ENCODE data around the gene GPR146.
"Not testable (repeated sequence)": the region's sequence is repeated elsewhere in the genome, so short reads cannot be mapped to it uniquely, and the experiment has no call there.

GPR146 gene, protein sequence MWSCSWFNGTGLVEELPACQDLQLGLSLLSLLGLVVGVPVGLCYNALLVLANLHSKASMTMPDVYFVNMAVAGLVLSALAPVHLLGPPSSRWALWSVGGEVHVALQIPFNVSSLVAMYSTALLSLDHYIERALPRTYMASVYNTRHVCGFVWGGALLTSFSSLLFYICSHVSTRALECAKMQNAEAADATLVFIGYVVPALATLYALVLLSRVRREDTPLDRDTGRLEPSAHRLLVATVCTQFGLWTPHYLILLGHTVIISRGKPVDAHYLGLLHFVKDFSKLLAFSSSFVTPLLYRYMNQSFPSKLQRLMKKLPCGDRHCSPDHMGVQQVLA

DNA sequence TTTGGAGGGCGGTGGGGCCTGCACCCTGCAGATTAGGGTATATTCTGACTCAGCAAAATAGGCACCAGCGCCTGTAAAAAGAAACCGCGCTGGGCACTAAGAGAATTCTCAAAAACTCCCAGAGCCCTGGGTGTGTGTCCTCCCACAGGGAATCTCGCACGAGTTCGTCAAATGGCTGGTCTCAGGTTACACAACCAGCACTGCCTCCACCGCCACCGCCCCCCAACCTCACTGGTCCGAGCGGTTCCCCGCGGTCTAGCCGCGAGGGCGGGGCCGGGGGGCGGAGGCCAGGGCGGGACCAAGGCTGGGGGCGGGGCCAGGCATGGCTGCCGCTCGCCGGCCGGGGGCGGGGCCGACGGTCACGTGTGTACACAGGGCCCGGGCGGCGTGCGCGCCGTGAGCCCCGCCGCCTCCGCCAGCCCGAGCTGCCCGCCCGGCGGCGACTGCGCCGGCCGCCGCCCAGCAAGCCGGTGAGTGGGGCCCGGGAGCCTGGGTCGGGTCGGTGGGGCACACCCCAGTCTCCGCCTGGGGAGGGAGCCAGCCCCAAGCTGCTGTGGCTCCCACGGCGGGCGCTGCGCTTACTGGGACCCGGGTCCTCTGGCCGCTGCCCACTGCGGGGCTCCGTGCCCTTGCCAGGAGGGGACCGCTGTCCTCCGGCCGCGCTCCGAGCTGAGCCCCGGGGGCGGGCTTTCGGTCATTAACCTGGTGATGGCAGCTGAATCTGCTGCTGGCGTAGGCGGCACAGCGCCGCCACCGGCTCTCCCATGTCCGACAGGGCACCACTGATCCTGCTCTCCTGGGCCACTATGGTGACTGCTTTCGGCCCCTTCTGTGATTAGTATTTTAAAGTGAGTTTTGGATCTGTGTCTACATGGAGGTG, at the start of gene GPR146:
Gene GPR146, plus strand, starts transcription at position 358 of the 880 bp plus-strand sequence. CDS start 12,970 bp downstream, outside the sequence.
- peak; percentile 76 to 91 for DNase-seq (ENCODE audit: low read depth in 2 of 2)

DNA sequence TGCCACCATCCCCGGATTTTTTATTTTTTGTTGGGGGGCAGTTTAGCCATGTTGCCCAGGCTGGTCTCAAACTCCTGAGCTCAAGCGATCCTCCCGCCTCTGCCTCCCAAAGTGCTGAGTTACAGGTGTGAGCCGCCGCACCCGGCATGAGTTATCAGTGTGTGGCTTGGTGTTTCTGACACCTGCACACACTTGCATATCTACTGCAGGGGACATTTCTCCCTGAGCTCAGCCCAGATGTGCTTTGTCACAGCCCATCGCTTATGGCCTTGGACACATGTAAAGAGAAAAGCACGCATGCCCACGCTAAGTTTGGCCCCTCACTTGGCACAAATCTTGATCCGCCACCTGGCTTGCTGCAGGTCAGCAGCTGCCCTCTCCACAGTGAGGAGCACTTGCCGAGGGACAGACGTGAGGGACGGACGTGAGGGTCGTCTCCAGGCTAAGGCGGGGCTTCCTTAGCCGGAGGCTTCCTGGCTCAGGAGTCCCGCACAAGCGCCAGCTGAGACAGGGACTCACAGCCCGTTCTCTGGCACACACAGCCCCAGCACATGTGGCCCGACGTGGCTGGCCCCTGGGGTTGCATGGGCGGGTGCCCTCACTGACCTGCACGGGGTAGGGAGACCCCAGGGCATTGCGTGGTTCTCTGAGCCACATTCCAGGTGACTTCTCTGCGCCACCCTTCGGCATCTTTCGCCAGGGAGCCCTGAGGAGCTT, 49.6 kb upstream of the GPR146 start:
- DNase-seq (ENCODE audit: low read depth in 2 of 2) = no peak

DNA sequence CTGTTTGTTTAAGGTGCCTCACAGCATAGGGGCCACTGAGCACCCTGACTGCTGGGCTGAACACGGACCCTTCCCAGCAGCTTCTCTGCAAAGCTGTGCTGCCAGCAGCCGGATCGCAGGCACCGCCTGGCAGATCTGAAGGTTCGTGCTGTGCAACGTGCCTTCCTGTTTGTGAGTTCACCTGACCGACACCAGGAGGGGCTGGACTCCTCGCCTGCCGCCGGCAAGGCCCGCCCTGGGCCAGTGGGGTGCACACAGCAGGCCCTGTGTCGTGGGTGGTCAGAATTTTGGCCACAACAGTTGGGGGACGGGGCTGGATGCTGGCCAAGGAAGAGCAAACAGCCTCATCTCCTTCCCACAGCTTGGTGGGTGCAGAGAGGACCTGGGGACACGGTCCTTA, 48.8 kb upstream of the GPR146 start:
- no peak for DNase-seq (ENCODE audit: low read depth in 2 of 2)

GRCh38 chr7:996079-996872, 48.1 kb upstream of the GPR146 start:
- no peak for DNase-seq (ENCODE audit: low read depth in 2 of 2)

DNA sequence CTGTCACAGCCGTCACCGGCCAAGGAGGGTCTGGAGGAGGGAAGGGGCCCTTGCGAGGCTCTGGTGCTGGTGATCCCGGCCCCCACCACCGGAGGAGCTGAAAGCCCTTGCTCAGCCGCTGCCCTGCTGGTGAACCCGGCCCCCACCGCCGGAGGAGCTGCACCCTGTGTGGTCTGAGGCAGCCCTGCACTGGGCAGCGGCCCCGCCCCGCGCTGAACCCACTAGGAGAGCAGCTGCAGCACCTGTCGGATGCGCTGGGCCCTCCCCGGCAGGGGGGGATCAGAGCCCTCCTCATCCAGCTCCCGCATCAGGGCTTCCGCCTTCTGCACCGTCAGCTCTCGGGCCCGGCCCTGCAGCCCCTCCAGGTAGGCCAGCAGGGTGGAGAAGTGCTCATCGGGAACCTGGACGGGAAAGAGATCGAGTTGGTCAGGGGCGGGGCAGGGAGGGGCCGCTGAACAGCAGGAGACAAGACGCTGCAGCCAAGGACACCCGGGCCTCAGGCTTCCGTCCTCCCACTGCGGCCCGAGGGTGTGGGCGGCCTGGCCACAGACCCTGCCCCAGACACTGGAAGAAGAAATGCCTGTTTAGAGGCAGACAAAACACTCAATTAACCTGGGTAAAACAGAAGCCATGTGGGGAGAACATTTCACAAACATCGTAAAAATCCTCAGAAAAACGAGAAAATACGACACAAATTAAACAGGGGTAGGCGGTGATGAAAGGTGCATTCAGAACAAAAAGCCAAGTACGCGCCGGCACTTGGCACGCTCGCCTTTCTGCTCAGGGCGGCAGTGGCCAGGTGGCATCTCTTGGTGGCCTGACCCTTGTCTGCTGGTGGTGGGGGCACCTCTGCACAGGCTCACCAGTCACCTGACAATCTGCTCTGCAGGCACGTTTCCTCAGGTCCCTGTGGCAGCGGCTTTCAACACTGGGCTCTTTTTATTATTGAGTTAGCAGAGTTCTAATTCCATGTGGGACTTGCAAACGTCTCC, 46.6 kb upstream of the GPR146 start:
- DNase-seq (ENCODE audit: low read depth in 2 of 2) = no peak

- no peak for DNase-seq (ENCODE audit: low read depth in 2 of 2)
Observed at GRCh38 chr7:999149-999879, 45.0 kb upstream of the GPR146 start.

DNA sequence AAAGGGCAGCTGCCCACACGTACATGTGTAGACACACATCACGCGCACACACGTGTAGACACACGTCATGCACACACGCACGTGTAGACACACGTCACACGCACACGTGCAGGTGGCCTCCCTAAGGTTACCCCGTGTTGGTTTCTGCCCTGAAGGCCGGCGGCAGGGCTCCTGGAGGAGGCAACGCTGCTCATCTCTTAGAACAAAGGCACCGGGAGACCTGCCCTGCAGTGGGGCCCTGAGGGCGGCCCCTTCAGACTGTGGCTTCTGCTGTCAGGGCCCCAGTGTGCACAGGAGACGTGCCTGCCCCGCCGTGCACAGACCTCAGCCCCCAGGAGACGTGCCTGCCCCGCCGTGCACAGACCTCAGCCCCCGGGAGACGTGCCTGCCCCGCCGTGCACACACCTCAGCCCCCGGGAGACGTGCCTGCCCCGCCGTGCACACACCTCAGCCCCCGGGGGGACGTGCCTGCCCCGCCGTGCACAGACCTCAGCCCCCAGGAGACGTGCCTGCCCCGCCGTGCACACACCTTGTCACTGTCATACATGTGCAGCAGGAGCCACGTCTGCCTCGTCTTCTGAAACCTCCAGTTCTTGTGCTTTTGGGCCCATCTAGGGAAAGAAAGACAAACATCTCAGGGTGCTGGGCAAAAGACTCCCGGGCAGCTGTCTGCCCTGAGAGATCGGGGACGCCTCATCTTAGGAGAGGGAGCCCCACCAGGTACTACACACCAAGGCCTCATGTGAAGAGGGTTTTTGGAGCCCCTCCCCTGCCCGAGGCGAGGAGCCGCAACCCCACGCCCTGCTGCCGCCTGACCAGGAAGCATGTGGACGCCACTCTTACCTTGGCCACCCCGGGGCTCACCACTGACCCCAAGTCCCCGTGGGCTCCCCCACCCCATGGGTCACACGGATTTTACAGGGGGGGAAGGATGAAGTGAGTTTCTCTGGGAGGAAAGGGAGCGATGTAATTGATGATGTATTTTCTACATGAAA, 44.1 kb upstream of the GPR146 start:
- no peak for DNase-seq (ENCODE audit: low read depth in 2 of 2)

GRCh38 chr7:1001069-1001770, 43.1 kb upstream of the GPR146 start:
- not testable (repeated sequence) for DNase-seq (ENCODE audit: low read depth in 2 of 2)

DNA sequence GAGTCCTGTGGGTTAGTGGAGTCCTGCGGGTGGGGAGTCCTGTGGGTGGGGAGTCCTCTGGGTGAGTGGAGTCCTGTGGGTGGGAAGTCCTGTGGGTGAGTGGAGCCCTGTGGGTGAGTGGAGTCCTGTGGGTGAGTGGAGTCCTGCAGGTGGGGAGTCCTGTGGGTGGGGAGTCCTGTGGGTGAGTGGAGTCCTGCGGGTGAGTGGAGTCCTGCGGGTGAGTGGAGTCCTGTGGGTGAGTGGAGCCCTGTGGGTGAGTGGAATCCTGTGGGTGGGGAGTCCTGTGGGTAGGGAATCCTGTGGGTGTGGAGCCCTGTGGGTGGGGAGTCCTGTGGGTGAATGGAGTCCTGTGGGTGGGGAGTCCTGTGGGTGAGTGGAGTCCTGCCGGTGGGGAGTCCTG, 42.3 kb upstream of the GPR146 start:
- DNase-seq (ENCODE audit: low read depth in 2 of 2) = not testable (repeated sequence)

GRCh38 chr7:1002445-1002844, 41.9 kb upstream of the GPR146 start:
- DNase-seq (ENCODE audit: low read depth in 2 of 2) = not testable (repeated sequence)

DNA sequence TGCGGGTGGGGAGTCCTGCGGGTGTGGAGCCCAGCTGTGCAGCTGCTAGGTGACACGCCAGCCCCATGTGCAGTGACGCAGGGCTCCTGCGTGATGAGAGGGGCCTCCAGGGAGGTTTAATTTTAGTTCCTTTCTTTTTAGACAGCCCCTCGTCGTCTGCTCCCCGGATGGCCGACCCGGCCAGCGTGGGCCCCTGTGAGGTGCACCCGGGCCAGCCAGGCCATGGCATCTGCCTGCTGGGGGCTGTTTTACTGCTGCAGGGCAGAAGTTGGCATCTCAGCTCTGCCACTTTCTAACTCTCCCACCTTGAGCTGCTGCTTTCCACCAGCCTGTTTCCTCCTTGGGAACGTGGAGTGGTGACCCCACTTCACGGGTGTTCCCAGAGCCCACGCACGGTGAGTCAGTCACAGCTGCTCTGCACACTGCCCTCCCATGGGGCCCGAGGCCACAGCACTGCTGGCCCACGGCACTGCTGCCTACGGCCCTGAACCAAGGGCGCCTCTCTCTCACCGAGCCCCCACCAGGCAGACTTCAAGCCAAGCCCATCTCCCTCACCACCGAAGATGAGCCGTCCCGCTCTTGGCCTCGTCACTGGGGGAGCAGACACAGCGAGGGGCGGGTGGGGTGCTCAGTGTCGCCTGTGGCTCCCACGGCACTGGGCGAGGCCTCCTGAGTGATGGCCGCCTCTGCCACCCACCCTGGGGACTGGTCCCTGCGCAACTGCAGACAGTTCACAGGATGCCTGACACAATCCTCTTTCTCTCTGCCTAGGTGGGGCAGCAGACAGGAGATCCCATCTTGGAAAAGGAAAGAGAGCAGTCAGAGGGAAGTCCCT, 40.1 kb upstream of the GPR146 start:
- DNase-seq (ENCODE audit: low read depth in 2 of 2) = no peak

- DNase-seq (ENCODE audit: low read depth in 2 of 2) = no peak
Observed at GRCh38 chr7:1005303-1005702, 39.0 kb upstream of the GPR146 start.

DNA sequence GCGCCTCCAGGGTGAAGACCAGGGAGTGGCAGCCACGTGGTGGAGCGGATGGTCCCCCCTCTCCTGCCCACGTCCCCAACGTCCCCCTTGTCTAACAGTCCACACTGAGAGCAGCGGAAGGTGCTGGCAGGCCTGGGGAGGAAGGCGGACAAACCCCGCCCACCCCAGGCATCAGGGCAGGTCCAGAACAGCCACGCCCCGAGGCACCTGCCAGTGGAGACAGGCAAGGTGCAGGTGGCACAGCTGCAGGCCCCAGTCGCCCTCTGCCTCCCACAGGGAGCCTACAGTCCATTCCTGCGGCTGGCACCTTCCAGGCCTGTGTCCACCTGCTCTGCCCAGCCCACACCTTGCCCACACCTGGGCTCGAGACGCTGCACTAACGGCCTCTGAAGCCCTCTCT, 36.4 kb upstream of the GPR146 start:
- no peak for DNase-seq (ENCODE audit: low read depth in 2 of 2)

DNA sequence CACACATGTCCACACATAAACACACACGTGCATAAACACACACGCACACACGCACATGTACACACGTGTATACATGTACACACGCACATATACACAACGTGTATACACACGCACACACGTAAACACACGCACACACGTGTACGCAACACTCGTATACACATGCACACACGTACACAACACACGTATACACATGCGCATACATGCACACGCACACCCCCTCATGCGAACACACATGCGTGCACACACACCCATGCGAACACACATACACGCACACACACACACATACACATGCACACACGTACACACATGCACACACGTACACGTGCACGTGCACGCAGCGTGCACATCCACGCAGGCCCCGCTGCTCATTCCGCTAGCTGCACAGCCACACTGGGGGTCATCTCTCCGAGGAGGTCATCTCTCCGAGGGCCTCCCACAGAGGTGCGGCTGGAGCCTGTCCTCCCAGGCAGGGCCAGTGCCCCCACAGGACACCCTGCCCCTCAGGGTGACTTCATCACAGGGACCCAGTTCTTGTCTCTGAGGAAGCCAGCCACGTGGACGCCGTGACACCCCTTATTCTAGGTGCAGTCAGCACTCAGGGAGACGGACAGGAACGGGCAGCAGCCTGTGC, 35.5 kb upstream of the GPR146 start:
- DNase-seq (ENCODE audit: low read depth in 2 of 2) = no peak

GRCh38 chr7:1009747-1010146, 34.6 kb upstream of the GPR146 start:
- DNase-seq (ENCODE audit: low read depth in 2 of 2) = no peak

GRCh38 chr7:1010226-1010625, 34.1 kb upstream of the GPR146 start:
- DNase-seq (ENCODE audit: low read depth in 2 of 2) = no peak

Measured in stimulated activated CD8-positive, alpha-beta memory T cell treated with anti-CD3 and anti-CD28 coated beads, Interleukin-7, amount 100 ng/mL, for 4 hours (primary cell).